K562 (cell line): ENCODE data around the gene ADGRG1. TPM values are rescaled to one million over a fixed set of nuclear protein-coding genes. Genes with fewer than 3 reads are reported as not detected.

ENCODE experiments used
- ARHGAP35 ChIP-seq: fragments of 450-650 bp; IDR thresholded peaks from 2 replicates; pipeline ENCODE4 v1.6.1; 2018; ENCODE audit not compliant: partially characterized antibody
- ARID1B ChIP-seq: fragments of 450-650 bp; IDR thresholded peaks from 2 replicates; pipeline ENCODE4 v1.6.1; 2016; ENCODE audit warnings: antibody characterized with exemption, mild to moderate bottlenecking, inconsistent platforms
- ATF4 ChIP-seq: fragments of 450-650 bp; formaldehyde crosslinking; IDR thresholded peaks from 2 replicates; pipeline ENCODE4 v1.4.0; 2022; ENCODE audit warnings: mild to moderate bottlenecking, moderate library complexity
- BCL6 ChIP-seq: fragments of 250-450 bp; sonication (Bioruptor Pico); IDR thresholded peaks from 2 replicates; pipeline ENCODE4 v1.4.0; 2020
- BCOR ChIP-seq: fragments of 450-650 bp; IDR thresholded peaks from 2 replicates; pipeline ENCODE4 v1.6.1; 2016
- CREBBP ChIP-seq: IDR thresholded peaks from one replicate; pipeline ENCODE4 v1.6.1; 2012; ENCODE audit warnings: low read depth, mild to moderate bottlenecking, control low read depth, inconsistent platforms, low read length
- ELF2 ChIP-seq: fragments of 250-450 bp; sonication (Bioruptor Pico); IDR thresholded peaks from 2 replicates; pipeline ENCODE4 v1.5.0; 2021; ENCODE audit warnings: mild to moderate bottlenecking
- ESRRA ChIP-seq: fragments of 450-650 bp; IDR thresholded peaks from 2 replicates; pipeline ENCODE4 v1.6.1; 2014; ENCODE audit warnings: low read depth, mild to moderate bottlenecking, moderate library complexity, borderline replicate concordance
- ETS1 ChIP-seq: conservative IDR thresholded peaks from 2 replicates; pipeline ENCODE4 v1.6.1; 2011; ENCODE audit warnings: low read depth, mild to moderate bottlenecking, low read length; ENCODE audit not compliant: control insufficient read depth
- FOXA1 ChIP-seq: fragments of 450-650 bp; IDR thresholded peaks from 2 replicates; pipeline ENCODE4 v1.6.1; 2016; ENCODE audit warnings: mild to moderate bottlenecking, borderline replicate concordance
- FOXM1 ChIP-seq, 2 experiments: fragments of 450-650 bp in 1 of 2; sonication (generic) in 1 of 2; formaldehyde crosslinking in 1 of 2; IDR thresholded peaks; 2 replicates each; pipeline versions ENCODE4 v1.6.1 to v1.9.0; 2017 to 2022; ENCODE audit warnings: low read depth in 2 of 2, mild to moderate bottlenecking in 2 of 2, missing genetic modification reagents in 1 of 2, moderate library complexity in 1 of 2
- KDM4B ChIP-seq, 2 experiments: fragments of 450-650 bp in 1 of 2; sonication (generic) in 1 of 2; IDR thresholded peaks; 2 replicates each; pipeline ENCODE4 v1.6.1; 2016 to 2017; ENCODE audit warnings: borderline replicate concordance in 2 of 2, antibody characterized with exemption in 1 of 2, low read depth in 1 of 2, mild to moderate bottlenecking in 1 of 2
- KLF16 ChIP-seq: IDR thresholded peaks from 2 replicates; pipeline ENCODE4 v1.6.1; 2016; ENCODE audit warnings: antibody characterized with exemption
- NR2C2 ChIP-seq, 2 experiments: fragments of 200-800 bp in 1 of 2; sonication (Bioruptor generic) in 1 of 2; sonication (generic) in 1 of 2; formaldehyde crosslinking in 1 of 2; IDR thresholded peaks; 2 replicates each; pipeline versions ENCODE4 v1.6.1 to v1.8.0; 2016 to 2022; ENCODE audit warnings: mild to moderate bottlenecking in 1 of 2, missing compliant biosample characterization in 1 of 2, missing genetic modification characterization in 1 of 2, missing genetic modification reagents in 1 of 2
- POLR2A ChIP-seq: fragments of 450-650 bp; conservative IDR thresholded peaks from 2 replicates; pipeline ENCODE4 v1.6.1; 2016
- POLR3G ChIP-seq: IDR thresholded peaks from 2 replicates; pipeline ENCODE4 v1.6.1; 2011; ENCODE audit not compliant: insufficient read length, insufficient replicate concordance; ENCODE audit errors: extremely low read depth
- RBM39 ChIP-seq: fragments of 200-400 bp; formaldehyde crosslinking; optimal IDR thresholded peaks from 2 replicates; pipeline ENCODE3; 2018; ENCODE audit warnings: low read depth, low read length
- SNIP1 ChIP-seq: fragments of 450-650 bp; IDR thresholded peaks from 2 replicates; pipeline ENCODE4 v1.7.1; 2017; ENCODE audit warnings: low read depth, mild to moderate bottlenecking
- SP2 ChIP-seq: IDR thresholded peaks from 2 replicates; pipeline ENCODE4 v1.6.1; 2011; ENCODE audit warnings: mild to moderate bottlenecking, low read depth, low read length, moderate library complexity; ENCODE audit not compliant: poor library complexity, severe bottlenecking; ENCODE audit errors: extremely low read depth
- STAT5B ChIP-seq: fragments of 250-450 bp; sonication (Bioruptor Pico); IDR thresholded peaks from 2 replicates; pipeline ENCODE4 v1.8.0; 2021; ENCODE audit warnings: mild to moderate bottlenecking, inconsistent platforms
- TGIF2 ChIP-seq: sonication (generic); formaldehyde crosslinking; IDR thresholded peaks from 2 replicates; pipeline ENCODE4 v1.8.1; 2022; ENCODE audit warnings: mild to moderate bottlenecking, missing genetic modification reagents, moderate library complexity
- U2AF1 ChIP-seq: fragments of 200-400 bp; formaldehyde crosslinking; optimal IDR thresholded peaks from 2 replicates; pipeline ENCODE3; 2017; ENCODE audit warnings: mild to moderate bottlenecking, low read depth, low read length, moderate library complexity
- ZNF311 ChIP-seq: fragments of 250-450 bp; sonication (Bioruptor Pico); IDR thresholded peaks from 2 replicates; pipeline ENCODE4 v1.4.0; 2020; ENCODE audit warnings: mild to moderate bottlenecking, moderate library complexity
- ZNF512 ChIP-seq: IDR thresholded peaks from 2 replicates; pipeline ENCODE4 v1.6.1; 2016; ENCODE audit warnings: missing genetic modification characterization, missing compliant biosample characterization
- ZNF57 ChIP-seq: fragments of 450-650 bp; formaldehyde crosslinking; IDR thresholded peaks from 2 replicates; pipeline ENCODE4 v1.4.0; 2020; ENCODE audit warnings: mild to moderate bottlenecking, moderate library complexity
- polyA plus RNA-seq, 8 experiments: library from polyadenylated mRNA; depleted of rRNA in 4 of 8; stranded (reverse) in 5 of 8; unstranded in 3 of 8; fragments of >200 nt; fragmentation: Nextera tagmentation in 2 of 8; fragmentation: Illumina TruSeq in 1 of 8; extraction: Ambion mirVana in 2 of 8; extraction: Trizol in 1 of 8; gene quantifications; 2 replicates each; pipeline versions ENCODE4 v1.2.1 to v1.2.3, GENCODE V29; 2011 to 2014; ENCODE audit warnings: inconsistent platforms in 1 of 8, missing spikeins in 1 of 8
- total RNA-seq, 7 experiments: library from RNA; depleted of rRNA in 6 of 7; stranded (reverse); fragments of >200 nt in 6 of 7; fragmentation: Illumina TruSeq in 2 of 7; extraction: Trizol in 2 of 7; gene quantifications; 2 replicates each; pipeline versions ENCODE4 v1.2.1 to v1.2.3, GENCODE V29; 2011 to 2021; ENCODE audit warnings: low replicate concordance in 1 of 7
- TF ChIP-seq, protein P1 (sequence below): fragments of 250-450 bp; sonication (Bioruptor Pico); IDR thresholded peaks from 2 replicates; pipeline ENCODE4 v1.8.0; 2021; ENCODE audit warnings: moderate library complexity, mild to moderate bottlenecking, inconsistent platforms

Gene ADGRG1
- total and polyA plus RNA-seq, 9 of the 15 experiments (the other 6 are each of a cell fraction or from before 2014, with no cell fraction given) = 0.04 to 0.31 (median 0.16) TPM; not detected in 6

GRCh38 chr16:57694725-57695679, 66.6 kb downstream of the ADGRG1 start, which contains the start of gene DRC7 (continued):
- no peak for TF ChIP-seq KDM4B (IDR thresholded peaks at IDR 0.05; ENCODE audit: borderline replicate concordance in 2 of 2, low read depth in 1 of 2)
- no peak for TF ChIP-seq POLR2A
- TF ChIP-seq ZNF311 = no peak
- TF ChIP-seq POLR3G = no peak
- TF ChIP-seq ARHGAP35 = no peak
- no peak for TF ChIP-seq SNIP1
- no peak for TF ChIP-seq SP2
- no peak for TF ChIP-seq ZNF57
- no peak for TF ChIP-seq TGIF2 (CRISPR knock-in tag)
- no peak for TF ChIP-seq BCL6 (CRISPR knock-in tag)
- TF ChIP-seq ESRRA = 0 out of 2 replicates have a peak, but pooled peaks have one; percentile 11
- peak; percentile 69 for TF ChIP-seq ARID1B
- TF ChIP-seq CREBBP = no peak
- TF ChIP-seq U2AF1 = no peak
- TF ChIP-seq ETS1 = no peak
- TF ChIP-seq ZNF512 (tag) = no peak
- no peak for TF ChIP-seq KLF16
- TF ChIP-seq FOXA1 = no peak
- TF ChIP-seq RBM39 = no peak
- no peak for TF ChIP-seq STAT5B (CRISPR knock-in tag)
- no peak for TF ChIP-seq FOXM1 (IDR thresholded peaks at IDR 0.05; ENCODE audit: low read depth)
- no peak for TF ChIP-seq FOXM1 (CRISPR knock-in tag; IDR thresholded peaks at IDR 0.05; ENCODE audit: low read depth)
- TF ChIP-seq BCOR = peak; percentile 83
- TF ChIP-seq ATF4 (CRISPR knock-in tag) = no peak
- peak; percentile 84 for TF ChIP-seq NR2C2 (CRISPR knock-in tag; IDR thresholded peaks at IDR 0.05)
- peak; percentile 98 for TF ChIP-seq NR2C2 (tag; IDR thresholded peaks at IDR 0.05)
- TF ChIP-seq, protein P1, sequence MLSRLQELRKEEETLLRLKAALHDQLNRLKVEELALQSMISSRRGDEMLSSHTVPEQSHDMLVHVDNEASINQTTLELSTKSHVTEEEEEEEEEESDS (CRISPR knock-in tag) = no peak
- no peak for TF ChIP-seq ELF2 (CRISPR knock-in tag)
